HUES64 (cell line): ENCODE measurements around the gene PCK2.

ENCODE experiments used
- H3K27ac ChIP-seq: 2 replicates; pipeline ENCODE4 v1.7.0; 2013; ENCODE audit warnings: low read depth, low read length, inconsistent platforms
- H3K27me3 ChIP-seq: 2 replicates; pipeline ENCODE4 v1.6.1; 2013; ENCODE audit warnings: mild to moderate bottlenecking, low read length; ENCODE audit not compliant: insufficient read depth
- H3K36me3 ChIP-seq: 2 replicates; pipeline ENCODE4 v1.6.1; 2013; ENCODE audit warnings: mild to moderate bottlenecking, low read length; ENCODE audit not compliant: insufficient read depth
- H3K4me1 ChIP-seq: 2 replicates; pipeline ENCODE4 v1.6.1; 2013; ENCODE audit warnings: mild to moderate bottlenecking, low read length, moderate library complexity; ENCODE audit not compliant: insufficient read depth
- H3K4me3 ChIP-seq: 2 replicates; pipeline ENCODE4 v1.5.1; 2013; ENCODE audit warnings: mild to moderate bottlenecking, low read length, moderate library complexity
- H3K9ac ChIP-seq: 2 replicates; pipeline ENCODE4 v1.6.1; 2013; ENCODE audit warnings: mild to moderate bottlenecking, low read depth, low read length
- H3K9me3 ChIP-seq: 2 replicates; pipeline ENCODE4 v1.6.1; 2013; ENCODE audit warnings: low read depth, low read length; ENCODE audit not compliant: insufficient read depth
- WGBS: fragments of 150-250, 120-280 bp; methylation state at CpG from one replicate; pipeline ENCODE4 v1.1.7; 2013; ENCODE audit warnings: missing lambda C conversion rate; 5-methylcytosine and 5-hydroxymethylcytosine counted together

The PCK2 gene

DNA sequence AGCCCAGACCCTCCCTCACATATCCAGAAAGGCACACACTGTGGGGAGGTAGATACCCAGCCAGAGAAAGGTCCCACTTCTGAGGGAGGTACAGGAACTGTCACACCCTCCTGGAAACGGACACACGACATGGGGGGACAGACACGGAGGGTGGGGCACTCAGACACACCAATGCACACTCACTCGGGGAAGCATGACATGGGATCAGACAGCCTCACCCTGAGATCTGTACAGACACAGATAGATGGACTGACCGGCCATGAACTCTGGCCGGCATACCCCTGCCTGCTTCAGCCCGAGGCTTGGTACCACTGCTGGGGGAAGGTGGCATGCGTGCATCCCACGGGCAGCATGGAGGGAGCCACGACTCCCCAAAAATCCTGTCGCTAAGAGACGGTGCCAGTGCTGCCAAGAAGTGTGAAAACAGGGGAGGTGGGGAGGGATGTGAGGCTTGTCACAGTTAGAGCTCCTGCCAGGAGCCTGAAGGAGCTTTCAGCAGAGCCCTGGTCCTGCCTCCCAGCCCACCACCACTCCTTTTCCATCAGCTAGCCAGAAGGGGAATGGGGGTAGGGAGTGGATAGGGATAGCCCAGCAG, 22.2 kb upstream of the PCK2 start:
- Histone ChIP-seq H3K9me3 (no peaks in the 10 kb centered on the region), H3K27ac (no peak overlapping the region), H3K27me3 (no peaks in the 10 kb centered on the region), H3K9ac (no peak overlapping the region), H3K4me3 (no peak overlapping the region), H3K4me1 (no peaks in the 10 kb centered on the region), H3K36me3 (no peaks in the 10 kb centered on the region)
- WGBS, result 89% methylated on average over 12 of the region's 12 CpGs

DNA sequence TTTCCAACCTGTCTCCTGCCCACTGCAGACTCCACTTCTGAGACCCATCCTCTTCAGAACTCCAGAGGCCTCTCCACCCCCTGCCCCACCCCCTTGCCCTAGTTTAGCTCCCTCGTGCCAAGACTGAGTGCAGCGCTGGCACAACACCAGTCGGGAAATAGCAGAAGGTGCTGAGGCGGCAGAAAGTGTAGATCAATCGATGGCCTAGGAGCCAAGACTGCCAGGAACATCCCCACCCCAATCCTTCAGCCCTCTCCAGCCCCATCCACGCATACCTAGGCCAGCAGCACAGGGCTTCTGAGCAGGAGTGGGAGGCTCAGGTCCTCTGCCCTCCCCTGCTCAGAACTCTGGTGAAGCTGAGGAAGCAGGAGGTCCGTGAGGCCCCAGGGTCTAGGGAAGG, 21.7 kb upstream of the PCK2 start:
- H3K9ac ChIP-seq, result no peak overlapping the region
- H3K4me3 ChIP-seq, result no peak overlapping the region
- 84% methylated on average over 7 of the region's 7 CpGs for WGBS
- H3K9me3 ChIP-seq, result no peaks in the 10 kb centered on the region
- no peak overlapping the region for H3K27ac ChIP-seq
- H3K4me1 ChIP-seq, result no peaks in the 10 kb centered on the region
- no peaks in the 10 kb centered on the region for H3K36me3 ChIP-seq
- no peaks in the 10 kb centered on the region for H3K27me3 ChIP-seq

DNA sequence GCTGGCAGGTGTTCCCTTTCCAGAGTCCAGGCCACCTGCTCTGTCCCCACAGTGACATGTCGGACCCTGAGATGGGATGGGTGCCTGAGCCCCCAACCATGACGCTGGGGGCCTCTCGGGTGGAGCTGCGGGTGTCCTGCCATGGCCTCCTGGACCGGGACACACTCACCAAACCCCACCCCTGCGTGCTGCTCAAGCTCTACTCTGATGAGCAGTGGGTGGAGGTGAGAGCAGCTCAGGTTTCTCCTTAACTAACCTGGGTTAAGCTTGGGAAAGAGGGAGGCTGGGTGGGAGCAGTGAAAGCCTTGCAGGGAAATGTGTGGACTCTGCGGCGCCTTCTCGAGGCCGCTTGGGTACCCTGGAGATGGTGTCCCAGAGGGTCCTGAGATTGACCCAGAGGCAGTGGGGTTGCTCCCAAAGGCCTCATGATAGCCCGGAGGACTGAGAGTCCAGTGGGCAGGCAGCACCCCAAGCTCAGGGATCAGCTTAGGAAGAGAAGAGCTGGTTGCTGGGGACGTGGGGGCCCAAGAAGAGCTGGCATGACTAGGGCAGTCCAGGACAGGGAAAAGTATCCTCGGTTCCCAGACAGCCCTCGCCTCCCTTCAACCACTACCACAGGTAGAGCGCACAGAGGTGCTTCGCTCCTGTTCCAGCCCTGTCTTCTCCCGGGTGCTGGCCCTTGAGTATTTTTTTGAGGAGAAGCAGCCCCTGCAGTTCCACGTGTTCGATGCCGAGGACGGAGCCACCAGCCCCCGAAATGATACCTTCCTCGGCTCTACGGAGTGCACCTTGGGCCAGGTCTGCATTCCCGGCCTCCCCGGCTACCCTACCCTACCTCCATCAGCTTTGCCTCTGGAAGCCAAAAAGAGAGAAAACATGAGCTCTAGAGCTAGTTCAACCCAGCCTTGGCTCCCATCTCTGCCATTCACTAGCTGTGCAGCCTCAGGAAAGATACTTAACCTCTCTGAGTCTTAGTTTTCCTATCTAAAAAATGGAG, 20.9 kb upstream of the PCK2 start:
- Histone ChIP-seq H3K4me1 (no peaks in the 10 kb centered on the region), H3K27me3 (no peaks in the 10 kb centered on the region), H3K36me3 (no peaks in the 10 kb centered on the region), H3K27ac (no peak overlapping the region), H3K9ac (no peak overlapping the region), H3K9me3 (no peaks in the 10 kb centered on the region), H3K4me3 (no peak overlapping the region)
- 87% methylated on average over 26 of the region's 26 CpGs for WGBS

DNA sequence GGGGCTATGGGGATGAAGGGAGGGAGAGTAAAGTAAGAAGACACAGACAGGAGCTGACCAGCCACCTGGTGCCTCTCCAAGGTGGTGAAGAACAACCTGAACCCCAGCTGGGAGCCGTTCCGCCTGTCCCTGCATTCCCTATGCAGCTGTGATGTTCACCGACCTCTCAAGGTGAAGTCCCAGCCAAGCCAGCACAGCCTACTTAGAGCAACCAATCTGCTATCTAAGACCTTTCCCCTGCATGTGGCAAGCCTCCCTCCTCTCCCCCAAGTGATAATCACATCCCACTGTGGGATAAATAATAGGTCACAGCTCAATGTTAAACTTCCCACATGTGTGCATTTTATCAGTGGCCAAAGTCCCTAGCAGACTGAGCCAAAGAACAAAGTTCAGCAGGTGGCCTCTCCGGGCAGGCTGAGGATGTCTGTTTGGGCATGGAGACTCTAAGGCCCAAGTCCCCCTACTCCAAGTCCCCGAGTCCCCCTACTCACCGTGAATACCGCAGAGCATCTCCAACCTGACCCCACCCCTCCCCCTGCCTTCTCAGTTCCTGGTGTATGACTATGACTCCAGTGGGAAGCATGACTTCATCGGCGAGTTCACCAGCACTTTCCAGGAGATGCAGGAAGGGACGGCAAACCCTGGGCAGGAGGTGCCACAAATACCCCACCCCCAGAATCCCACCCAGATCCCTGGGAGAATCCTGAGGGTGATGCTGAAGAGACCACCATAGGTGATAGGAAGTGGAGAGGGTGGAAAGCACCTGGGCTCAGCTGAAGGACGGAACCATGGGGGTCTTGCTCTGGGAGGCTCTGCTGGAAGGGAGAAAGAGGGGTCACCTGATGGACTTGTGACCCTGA, 19.3 kb upstream of the PCK2 start:
- Histone ChIP-seq H3K27ac (no peak overlapping the region), H3K4me1 (peaks cover 5% of the 10 kb centered on the region), H3K9ac (no peak overlapping the region), H3K36me3 (no peaks in the 10 kb centered on the region), H3K27me3 (peaks cover 2% of the 10 kb centered on the region; the same call in 1 of the 2 replicates), H3K9me3 (no peaks in the 10 kb centered on the region), H3K4me3 (no peak overlapping the region)
- whole genome bisulfite sequencing, result 86% methylated on average over 11 of the region's 11 CpGs

DNA sequence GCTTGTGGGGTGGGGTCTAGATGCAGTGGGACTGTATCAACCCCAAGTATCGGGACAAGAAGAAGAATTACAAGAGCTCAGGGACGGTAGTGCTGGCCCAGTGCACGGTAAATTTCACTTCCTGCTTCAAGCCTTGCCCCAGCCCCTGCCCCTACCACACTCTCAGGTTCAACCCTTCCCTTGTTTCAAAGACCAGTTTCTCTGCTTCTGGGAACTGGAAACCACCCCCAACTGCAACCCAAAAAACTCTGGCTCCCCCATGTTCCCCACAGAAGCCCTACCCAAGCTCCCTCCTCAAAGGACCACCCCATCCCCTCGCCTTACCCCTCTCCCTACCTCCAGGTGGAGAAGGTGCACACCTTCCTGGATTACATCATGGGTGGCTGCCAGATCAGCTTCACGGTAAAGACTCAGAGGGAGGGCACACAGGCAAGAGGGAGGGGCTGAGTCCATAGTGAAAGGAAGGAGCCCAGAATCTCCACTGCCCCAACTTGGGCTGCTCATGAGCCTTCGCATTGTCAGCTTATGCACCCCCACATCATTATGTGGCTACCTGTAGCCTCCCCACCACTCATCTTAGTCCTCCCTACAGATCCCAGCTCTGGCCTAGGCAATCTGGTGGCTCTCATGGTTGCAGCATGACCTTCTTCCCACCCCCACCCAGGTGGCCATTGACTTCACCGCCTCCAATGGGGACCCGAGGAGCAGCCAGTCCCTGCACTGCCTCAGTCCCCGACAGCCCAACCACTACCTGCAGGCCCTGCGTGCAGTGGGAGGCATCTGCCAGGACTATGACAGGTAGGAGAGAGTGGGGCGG, 18.4 kb upstream of the PCK2 start:
- WGBS, result 79% methylated on average over 11 of the region's 11 CpGs
- no peaks in the 10 kb centered on the region for H3K36me3 ChIP-seq
- H3K27me3 ChIP-seq, result peaks cover 10% of the 10 kb centered on the region; the same call in 1 of the 2 replicates

DNA sequence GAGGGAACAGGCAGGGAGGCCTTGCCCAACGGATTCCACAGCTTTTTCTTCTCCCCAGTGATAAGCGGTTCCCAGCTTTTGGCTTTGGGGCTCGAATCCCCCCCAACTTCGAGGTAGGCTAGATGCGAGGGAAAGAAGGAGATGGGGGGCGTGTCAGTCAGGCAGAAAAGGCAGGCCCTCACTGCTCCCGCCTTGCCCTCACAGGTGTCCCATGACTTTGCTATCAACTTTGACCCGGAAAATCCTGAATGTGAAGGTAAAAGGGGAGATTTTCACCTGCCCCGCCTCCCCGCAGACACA, 17.9 kb upstream of the PCK2 start:
- Histone ChIP-seq H3K27ac (no peak overlapping the region), H3K9ac (no peak overlapping the region), H3K36me3 (no peaks in the 10 kb centered on the region), H3K4me1 (peaks cover 16% of the 10 kb centered on the region), H3K9me3 (no peaks in the 10 kb centered on the region), H3K4me3 (no peak overlapping the region), H3K27me3 (peaks cover 16% of the 10 kb centered on the region; the same call in 1 of the 2 replicates)
- WGBS, result 86% methylated on average over 10 of the region's 10 CpGs

More for the DNA sequence above, 18.4 kb upstream of the PCK2 start:
- H3K9ac ChIP-seq, result no peak overlapping the region
- no peak overlapping the region for H3K27ac ChIP-seq
- no peak overlapping the region for H3K4me3 ChIP-seq
- H3K9me3 ChIP-seq, result no peaks in the 10 kb centered on the region
- H3K4me1 ChIP-seq, result peaks cover 14% of the 10 kb centered on the region

DNA sequence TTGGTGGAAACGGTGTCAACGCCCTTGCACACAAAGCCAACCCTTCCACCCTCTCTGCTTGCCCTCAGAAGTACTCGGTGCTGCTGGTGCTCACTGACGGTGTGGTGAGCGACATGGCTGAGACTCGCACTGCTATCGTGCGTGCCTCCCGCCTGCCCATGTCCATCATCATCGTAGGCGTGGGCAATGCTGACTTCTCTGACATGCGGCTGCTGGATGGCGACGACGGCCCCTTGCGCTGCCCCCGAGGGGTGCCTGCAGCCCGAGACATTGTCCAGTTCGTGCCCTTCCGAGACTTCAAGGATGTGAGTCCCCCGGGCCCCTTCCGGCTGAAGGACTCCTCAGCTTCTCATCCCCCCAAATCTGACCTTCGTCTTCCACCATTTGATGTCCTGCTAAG, 17.0 kb upstream of the PCK2 start:
- peaks cover 20% of the 10 kb centered on the region for H3K4me1 ChIP-seq
- WGBS, result 94% methylated on average over 23 of the region's 23 CpGs

DNA sequence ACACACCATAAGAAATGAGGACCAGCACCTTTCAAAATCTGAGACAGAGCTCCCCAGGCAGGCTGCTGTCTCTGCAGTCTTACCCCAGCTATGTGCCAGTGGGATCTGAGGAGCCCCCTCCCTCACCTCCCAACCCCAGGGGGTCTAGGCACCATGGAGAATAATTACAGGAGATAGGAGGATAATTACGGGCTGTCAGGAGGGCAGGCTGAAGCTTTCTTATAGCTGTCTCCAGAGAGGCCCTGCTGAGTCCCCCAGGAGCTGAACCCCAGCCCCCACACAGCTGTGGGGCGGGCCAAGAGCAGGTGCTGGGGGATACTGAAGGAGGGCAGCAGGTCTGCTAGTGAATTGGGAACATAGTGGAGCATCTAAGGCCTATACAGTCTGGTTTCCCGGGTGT, 16.0 kb upstream of the PCK2 start:
- Histone ChIP-seq H3K9me3 (no peaks in the 10 kb centered on the region), H3K4me1 (peaks cover 20% of the 10 kb centered on the region), H3K36me3 (no peaks in the 10 kb centered on the region), H3K4me3 (no peak overlapping the region), H3K9ac (no peak overlapping the region), H3K27me3 (peaks cover 34% of the 10 kb centered on the region), H3K27ac (no peak overlapping the region)
- WGBS, result 75% methylated on average over 3 of the region's 3 CpGs

More for the DNA sequence above, 17.0 kb upstream of the PCK2 start:
- H3K9ac ChIP-seq, result no peak overlapping the region
- H3K27me3 ChIP-seq, result peaks cover 24% of the 10 kb centered on the region
- no peaks in the 10 kb centered on the region for H3K9me3 ChIP-seq
- H3K36me3 ChIP-seq, result no peaks in the 10 kb centered on the region
- no peak overlapping the region for H3K27ac ChIP-seq
- no peak overlapping the region for H3K4me3 ChIP-seq

DNA sequence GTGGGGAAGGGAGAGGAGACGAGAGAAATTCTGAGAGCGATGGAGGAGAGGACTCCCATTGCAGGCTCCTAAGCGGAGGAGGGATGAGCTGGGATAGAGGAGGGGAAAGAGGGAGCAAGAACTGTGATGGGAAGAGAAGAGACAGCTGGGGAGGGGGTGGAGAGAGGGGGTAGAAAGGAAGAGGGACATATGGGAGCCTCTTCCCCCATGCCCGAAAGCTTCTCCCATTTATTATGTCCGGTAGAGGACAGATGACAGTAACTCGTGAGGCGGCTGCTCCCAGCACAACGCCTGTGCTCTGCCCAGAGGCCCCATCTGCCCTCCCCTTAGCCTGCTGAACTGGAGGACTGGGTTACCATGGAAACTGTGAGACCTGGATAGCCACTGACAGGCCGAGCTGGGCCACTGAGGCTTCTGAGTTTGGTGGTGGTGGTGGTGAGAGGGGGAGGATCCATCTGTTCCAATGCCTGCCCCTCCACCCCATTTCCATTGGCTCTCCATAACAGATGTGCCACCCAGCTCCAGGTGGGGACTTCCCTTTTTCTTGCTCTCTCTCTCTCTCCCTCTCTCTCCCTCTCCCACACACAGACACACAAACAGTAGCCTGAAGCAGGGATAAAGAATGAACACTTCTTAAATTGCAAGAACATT, 14.5 kb upstream of the PCK2 start:
- no peak overlapping the region for H3K9ac ChIP-seq
- no peaks in the 10 kb centered on the region for H3K36me3 ChIP-seq
- no peak overlapping the region for H3K27ac ChIP-seq
- 79% methylated on average over 9 of the region's 9 CpGs for WGBS
- peaks cover 20% of the 10 kb centered on the region for H3K4me1 ChIP-seq
- H3K27me3 ChIP-seq, result peaks cover 47% of the 10 kb centered on the region
- H3K9me3 ChIP-seq, result no peaks in the 10 kb centered on the region
- no peak overlapping the region for H3K4me3 ChIP-seq

DNA sequence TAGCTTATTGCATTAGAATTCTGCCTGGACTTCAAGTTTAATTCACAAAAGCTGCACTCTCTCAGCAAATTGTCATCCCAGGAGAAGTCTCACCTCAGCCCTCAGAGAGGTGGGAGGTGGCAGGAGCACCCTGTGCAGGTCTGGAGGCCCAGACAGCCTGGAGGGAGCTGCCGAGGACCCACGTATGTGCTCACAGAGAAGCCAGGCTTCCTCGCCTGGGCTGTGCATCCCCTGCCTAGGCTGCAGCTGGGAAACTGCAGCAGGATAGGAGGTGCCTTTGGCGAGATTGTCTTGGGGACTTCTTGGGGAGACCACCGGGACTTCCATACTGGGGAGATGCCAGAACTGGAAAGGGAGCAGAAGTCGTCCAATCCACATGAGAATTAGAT, 14.0 kb upstream of the PCK2 start:
- H3K27me3 ChIP-seq, result peaks cover 47% of the 10 kb centered on the region
- peaks cover 20% of the 10 kb centered on the region for H3K4me1 ChIP-seq
- no peak overlapping the region for H3K27ac ChIP-seq
- H3K9ac ChIP-seq, result no peak overlapping the region
- H3K36me3 ChIP-seq, result no peaks in the 10 kb centered on the region
- 81% methylated on average over 6 of the region's 6 CpGs for WGBS
- no peak overlapping the region for H3K4me3 ChIP-seq
- no peaks in the 10 kb centered on the region for H3K9me3 ChIP-seq
